HL-60 (cell line): Measurements from ENCODE around the gene SGCE.

ENCODE experiments used
- DNase-seq, 2 experiments: peaks; one replicate each; pipeline ENCODE4 v3.0.0-alpha.2; 2010 to 2020; ENCODE audit warnings: low read depth in 1 of 2, low spot score in 1 of 2
- H3K27ac ChIP-seq: fragments of 250-450 bp; sonication (Bioruptor Pico); replicated peaks from 2 replicates; pipeline ENCODE4 v1.5.1; 2020; ENCODE audit warnings: mild to moderate bottlenecking, moderate library complexity
- H3K27me3 ChIP-seq: fragments of 250-450 bp; sonication (Bioruptor Pico); 2 replicates; pipeline ENCODE4 v1.5.1; 2021; ENCODE audit warnings: mild to moderate bottlenecking, moderate library complexity; ENCODE audit not compliant: insufficient read depth, poor library complexity, severe bottlenecking
- H3K4me3 ChIP-seq: replicated peaks from 2 replicates; pipeline ENCODE4 v1.5.1; 2011; ENCODE audit warnings: mild to moderate bottlenecking, control low read depth, low read length; ENCODE audit not compliant: insufficient read depth
- CTCF ChIP-seq: IDR thresholded peaks from one replicate; pipeline ENCODE4 v1.5.1; 2011; ENCODE audit warnings: low read length, control low read depth, inconsistent platforms; ENCODE audit not compliant: insufficient read depth
- GABPA ChIP-seq: IDR thresholded peaks from 2 replicates; pipeline ENCODE4 v1.6.1; 2012; ENCODE audit warnings: low read depth
- POLR2AphosphoS5 ChIP-seq: IDR thresholded peaks from 2 replicates; pipeline ENCODE4 v1.6.1; 2012; ENCODE audit warnings: low read depth
- REST ChIP-seq: IDR thresholded peaks from 2 replicates; pipeline ENCODE4 v1.6.1; 2012; ENCODE audit warnings: low read depth; ENCODE audit not compliant: insufficient replicate concordance
- SPI1 ChIP-seq: IDR thresholded peaks from 2 replicates; pipeline ENCODE4 v1.6.1; 2012; ENCODE audit warnings: low read depth, mild to moderate bottlenecking, borderline replicate concordance

The SGCE gene

DNA sequence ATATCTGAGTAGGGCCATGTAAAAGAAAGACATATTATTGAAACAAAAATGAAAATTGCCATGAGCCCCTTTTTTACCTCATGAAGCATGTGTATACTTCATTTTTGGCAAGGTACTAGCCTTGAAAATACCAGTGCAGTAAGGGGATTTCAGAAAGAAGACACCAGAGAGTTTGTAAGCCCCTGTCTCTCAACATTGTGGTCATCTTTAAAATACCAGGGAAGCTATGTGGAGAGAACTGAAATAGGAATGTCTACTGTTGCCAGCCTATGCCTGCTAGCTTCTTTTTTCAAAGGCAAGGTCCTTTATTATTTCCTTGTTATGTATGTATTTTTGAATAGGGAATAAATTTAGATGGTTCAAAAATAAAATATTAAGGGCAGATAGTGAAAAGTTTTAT lies 88.5 kb downstream of the SGCE start:
- Histone ChIP-seq H3K4me3 (no peak overlapping the region), H3K27me3 (no peaks in the 10 kb centered on the region), H3K27ac (no peak overlapping the region)
- TF ChIP-seq GABPA (no peak), REST (no peak), CTCF (no peak), POLR2AphosphoS5 (no peak), SPI1 (no peak)
- DNase-seq: no peak

- no peak for DNase-seq
- Histone ChIP-seq H3K4me3 (no peak overlapping the region), H3K27ac (no peak overlapping the region), H3K27me3 (no peaks in the 10 kb centered on the region)
- no peak for TF ChIP-seq GABPA
- TF ChIP-seq REST: no peak
- no peak for TF ChIP-seq SPI1
- TF ChIP-seq CTCF: no peak
- TF ChIP-seq POLR2AphosphoS5: no peak
Measured at GRCh38 chr7:94565247-94565894, 90.6 kb downstream of the SGCE start.

- Histone ChIP-seq H3K4me3 (no peak overlapping the region), H3K27ac (peak overlapping the region; percentile 18; the same call in 1 of the 2 replicates), H3K27me3 (no peaks in the 10 kb centered on the region)
- peak in 1 of 2 experiments; percentile 35 for DNase-seq
- TF ChIP-seq SPI1 (no peak), GABPA (no peak), POLR2AphosphoS5 (0 out of 2 replicates have a peak, but pooled peaks have one; percentile 27)
Measured at GRCh38 chr7:94562525-94562924, 93.4 kb downstream of the SGCE start.

GRCh38 chr7:94561841-94562514 lies 94.0 kb downstream of the SGCE start:
- Histone ChIP-seq H3K4me3 (no peak overlapping the region), H3K27ac (peak overlapping the region; percentile 18; the same call in 1 of the 2 replicates), H3K27me3 (no peaks in the 10 kb centered on the region)
- no peak for TF ChIP-seq REST
- no peak for DNase-seq
